GM12891 (cell line): ENCODE measurements around the gene ABRACL.
"Not testable (repeated sequence)": the region's sequence is repeated elsewhere in the genome, so short reads cannot be mapped to it uniquely, and the experiment has no call there.

Experiments used
- DNase-seq: peaks from one replicate; pipeline ENCODE4 v3.0.0; 2011; ENCODE audit warnings: low spot score; ENCODE audit not compliant: insufficient read length
- FAIRE-seq: peaks from 2 replicates; lab custom pipeline; 2011; peaks lifted over from hg19 to GRCh38; lab: Jason Lieb, UNC
- PAX5 ChIP-seq: IDR thresholded peaks from 2 replicates; pipeline ENCODE4 v1.6.1; 2011; ENCODE audit warnings: low read length, moderate library complexity, mild to moderate bottlenecking; ENCODE audit not compliant: insufficient read depth, severe bottlenecking
- POLR2A ChIP-seq: IDR thresholded peaks from 2 replicates; pipeline ENCODE4 v1.6.1; 2011; ENCODE audit warnings: low read depth, low read length, control low read depth
- POLR2AphosphoS5 ChIP-seq: IDR thresholded peaks from 2 replicates; pipeline ENCODE4 v1.6.1; 2011; ENCODE audit warnings: low read depth, low read length, control low read depth
- POU2F2 ChIP-seq: IDR thresholded peaks from 2 replicates; pipeline ENCODE4 v1.6.1; 2011; ENCODE audit warnings: low read depth, mild to moderate bottlenecking, control low read depth, low read length, moderate library complexity
- SPI1 ChIP-seq: IDR thresholded peaks from 2 replicates; pipeline ENCODE4 v1.6.1; 2011; ENCODE audit warnings: low read depth, low read length, control low read depth
- TAF1 ChIP-seq: IDR thresholded peaks from 2 replicates; pipeline ENCODE4 v1.6.1; 2011; ENCODE audit warnings: low read depth, low read length, control low read depth

ABRACL gene

GRCh38 chr6:139027620-139028182 lies 844 bp upstream of the ABRACL start:
- TF ChIP-seq POLR2A (no peak; the same call in 1 of the 2 replicates), POLR2AphosphoS5 (0 out of 2 replicates have a peak, but pooled peaks have one; percentile 59), TAF1 (0 out of 2 replicates have a peak, but pooled peaks have one; percentile 11), PAX5 (no peak), POU2F2 (peak; percentile 61; the same call in 1 of the 2 replicates), SPI1 (no peak)
- no peak for DNase-seq
- FAIRE-seq, result peak; percentile 94

GRCh38 chr6:139028215-139028657 lies 309 bp upstream of the ABRACL start:
- no peak for FAIRE-seq
- no peak for DNase-seq

GRCh38 chr6:139029470-139030227 lies 1.1 kb downstream of the ABRACL start:
- FAIRE-seq (no peak), DNase-seq (no peak)
- no peak for TF ChIP-seq PAX5
- TF ChIP-seq SPI1, result no peak
- TF ChIP-seq POLR2A, result no peak
- 0 out of 2 replicates have a peak, but pooled peaks have one; percentile 29 for TF ChIP-seq POLR2AphosphoS5

More at GRCh38 chr6:139028215-139028657, 309 bp upstream of the ABRACL start:
- TF ChIP-seq POU2F2, result no peak
- TF ChIP-seq PAX5, result no peak
- TF ChIP-seq SPI1, result no peak
- TF ChIP-seq POLR2AphosphoS5, result no peak
- TF ChIP-seq POLR2A, result no peak
- TF ChIP-seq TAF1, result no peak

- peak; percentile 95 for TF ChIP-seq SPI1
- TF ChIP-seq TAF1, result no peak
- TF ChIP-seq POU2F2, result peak; percentile 92
- no peak for TF ChIP-seq POLR2A
- TF ChIP-seq POLR2AphosphoS5, result no peak
- no peak for TF ChIP-seq PAX5
- FAIRE-seq (no peak), DNase-seq (peak; percentile 38)
Measured at GRCh38 chr6:139030228-139030963, 1.9 kb downstream of the ABRACL start.

- no peak for FAIRE-seq
- DNase-seq, result no peak
- no peak for TF ChIP-seq POLR2AphosphoS5
- TF ChIP-seq POLR2A, result no peak
- TF ChIP-seq TAF1, result no peak
- no peak for TF ChIP-seq POU2F2
- no peak for TF ChIP-seq PAX5
Measured at GRCh38 chr6:139037490-139037889, 8.9 kb downstream of the ABRACL start.

- DNase-seq, result no peak
- FAIRE-seq, result no peak
- TF ChIP-seq POLR2A, result no peak
- TF ChIP-seq POLR2AphosphoS5, result no peak
- TF ChIP-seq SPI1, result no peak
- no peak for TF ChIP-seq PAX5
Measured at GRCh38 chr6:139044250-139044649, 15.7 kb downstream of the ABRACL start.

- DNase-seq (no peak), FAIRE-seq (no peak)
- TF ChIP-seq TAF1 (no peak), POLR2AphosphoS5 (no peak), POLR2A (no peak), POU2F2 (no peak), SPI1 (no peak), PAX5 (no peak)
Measured at GRCh38 chr6:139047677-139048076, 19.1 kb downstream of the ABRACL start.

GRCh38 chr6:139048912-139049311 lies 20.4 kb downstream of the ABRACL start:
- not testable (repeated sequence) for FAIRE-seq, DNase-seq

GRCh38 chr6:139050131-139050769 lies 21.7 kb downstream of the ABRACL start:
- not testable (repeated sequence) for DNase-seq, FAIRE-seq

- TF ChIP-seq TAF1 (no peak), POLR2A (no peak), POLR2AphosphoS5 (no peak), POU2F2 (no peak), SPI1 (no peak), PAX5 (no peak)
- DNase-seq, result no peak
- FAIRE-seq, result no peak
Measured at GRCh38 chr6:139050770-139051313, 22.3 kb downstream of the ABRACL start.
